Chondrocyte (in vitro differentiated cells): ENCODE data around the gene FARP1. TPM values are rescaled to one million over a fixed set of nuclear protein-coding genes. Genes with fewer than 3 reads are reported as not detected.

Experiments
- DNase-seq: peaks from one replicate; pipeline ENCODE4 v3.0.0; 2021; ENCODE audit warnings: mixed read lengths, low spot score
- H3K27ac Mint-ChIP-seq: one replicate; pipeline ENCODE4 v1.8.0; 2021; ENCODE audit warnings: mild to moderate bottlenecking, moderate library complexity, mixed read lengths; ENCODE audit not compliant: unreplicated experiment
- H3K27me3 Mint-ChIP-seq: 2 replicates; pipeline ENCODE4 v1.8.0; 2021; ENCODE audit warnings: low read depth, mixed read lengths
- H3K36me3 Mint-ChIP-seq: 2 replicates; pipeline ENCODE4 v1.8.0; 2021; ENCODE audit warnings: low read depth, mixed read lengths
- H3K4me1 Mint-ChIP-seq: 2 replicates; pipeline ENCODE4 v1.8.0; 2021; ENCODE audit warnings: low read depth, mild to moderate bottlenecking, mixed read lengths
- H3K4me3 Mint-ChIP-seq: one replicate; pipeline ENCODE4 v1.8.0; 2021; ENCODE audit warnings: mild to moderate bottlenecking, moderate library complexity, mixed read lengths; ENCODE audit not compliant: unreplicated experiment
- H3K9me3 Mint-ChIP-seq: 2 replicates; pipeline ENCODE4 v1.8.0; 2021; ENCODE audit warnings: low read depth, mixed read lengths
- total RNA-seq: library from RNA; stranded (reverse); gene quantifications from 3 replicates; pipeline ENCODE4 v1.2.1, GENCODE V29; 2021
- TF ChIP-seq, protein P1 (sequence below): fragments of 200-600 bp; sonication (generic); IDR thresholded peaks from 2 replicates; pipeline ENCODE4 v1.5.0; 2021; ENCODE audit warnings: antibody characterized with exemption, mild to moderate bottlenecking, moderate library complexity

Gene FARP1
- total RNA-seq, 1 donor from 2014 or later: 331 TPM

DNA sequence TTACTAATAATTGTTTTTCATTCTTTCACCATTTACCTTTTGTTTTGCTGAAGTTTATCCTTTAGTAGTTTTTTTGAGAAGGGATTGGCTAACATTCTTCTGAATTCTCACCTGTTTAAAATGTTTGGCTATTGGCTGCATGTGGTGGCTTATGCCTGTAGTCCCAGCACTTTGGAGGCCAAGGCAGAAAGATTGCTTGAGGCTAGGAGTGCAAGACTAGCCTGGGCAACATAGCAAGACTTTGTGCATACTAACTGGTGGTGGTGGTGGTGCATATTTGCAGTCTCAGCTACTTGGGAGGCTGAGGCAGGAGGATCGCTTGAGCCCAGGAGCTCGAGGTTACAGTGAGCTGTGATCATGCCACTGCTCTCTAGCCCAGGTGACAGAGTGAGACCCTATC, 61.7 kb downstream of the FARP1 start:
- no peaks in the 10 kb centered on the region for H3K27me3 Mint-ChIP-seq
- peaks cover 92% of the 10 kb centered on the region for H3K4me1 Mint-ChIP-seq
- no peak overlapping the region for H3K4me3 Mint-ChIP-seq
- peaks cover 15% of the 10 kb centered on the region for H3K36me3 Mint-ChIP-seq
- H3K27ac Mint-ChIP-seq: peak overlapping the region; percentile 86
- no peak for DNase-seq
- peaks cover 15% of the 10 kb centered on the region for H3K9me3 Mint-ChIP-seq
- TF ChIP-seq, protein P1, sequence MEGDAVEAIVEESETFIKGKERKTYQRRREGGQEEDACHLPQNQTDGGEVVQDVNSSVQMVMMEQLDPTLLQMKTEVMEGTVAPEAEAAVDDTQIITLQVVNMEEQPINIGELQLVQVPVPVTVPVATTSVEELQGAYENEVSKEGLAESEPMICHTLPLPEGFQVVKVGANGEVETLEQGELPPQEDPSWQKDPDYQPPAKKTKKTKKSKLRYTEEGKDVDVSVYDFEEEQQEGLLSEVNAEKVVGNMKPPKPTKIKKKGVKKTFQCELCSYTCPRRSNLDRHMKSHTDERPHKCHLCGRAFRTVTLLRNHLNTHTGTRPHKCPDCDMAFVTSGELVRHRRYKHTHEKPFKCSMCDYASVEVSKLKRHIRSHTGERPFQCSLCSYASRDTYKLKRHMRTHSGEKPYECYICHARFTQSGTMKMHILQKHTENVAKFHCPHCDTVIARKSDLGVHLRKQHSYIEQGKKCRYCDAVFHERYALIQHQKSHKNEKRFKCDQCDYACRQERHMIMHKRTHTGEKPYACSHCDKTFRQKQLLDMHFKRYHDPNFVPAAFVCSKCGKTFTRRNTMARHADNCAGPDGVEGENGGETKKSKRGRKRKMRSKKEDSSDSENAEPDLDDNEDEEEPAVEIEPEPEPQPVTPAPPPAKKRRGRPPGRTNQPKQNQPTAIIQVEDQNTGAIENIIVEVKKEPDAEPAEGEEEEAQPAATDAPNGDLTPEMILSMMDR: no peak

- peaks cover 90% of the 10 kb centered on the region for H3K4me1 Mint-ChIP-seq
- no peaks in the 10 kb centered on the region for H3K27me3 Mint-ChIP-seq
- peaks cover 17% of the 10 kb centered on the region for H3K36me3 Mint-ChIP-seq
- DNase-seq: no peak
- TF ChIP-seq, protein P1: no peak
- peaks cover 18% of the 10 kb centered on the region for H3K9me3 Mint-ChIP-seq
- H3K4me3 Mint-ChIP-seq: peak overlapping the region; percentile 53
- peak overlapping the region; percentile 98 for H3K27ac Mint-ChIP-seq
These were observed 64.1 kb downstream of the FARP1 start for GRCh38 chr13:98206946-98207345.

GRCh38 chr13:98207416-98207815, 64.5 kb downstream of the FARP1 start:
- H3K4me3 Mint-ChIP-seq: peak overlapping the region; percentile 53
- no peak for DNase-seq
- H3K36me3 Mint-ChIP-seq: peaks cover 15% of the 10 kb centered on the region
- H3K27ac Mint-ChIP-seq: peak overlapping the region; percentile 98
- peaks cover 18% of the 10 kb centered on the region for H3K9me3 Mint-ChIP-seq
- TF ChIP-seq, protein P1: no peak
- H3K4me1 Mint-ChIP-seq: peaks cover 89% of the 10 kb centered on the region
- H3K27me3 Mint-ChIP-seq: no peaks in the 10 kb centered on the region

- no peak for DNase-seq
- H3K9me3 Mint-ChIP-seq: peaks cover 18% of the 10 kb centered on the region
- TF ChIP-seq, protein P1: no peak
- H3K4me3 Mint-ChIP-seq: no peak overlapping the region
- H3K27me3 Mint-ChIP-seq: no peaks in the 10 kb centered on the region
- H3K36me3 Mint-ChIP-seq: peaks cover 15% of the 10 kb centered on the region
- peak overlapping the region; percentile 98 for H3K27ac Mint-ChIP-seq
- H3K4me1 Mint-ChIP-seq: peaks cover 87% of the 10 kb centered on the region
These were observed 65.7 kb downstream of the FARP1 start for GRCh38 chr13:98208606-98209005.

- Mint-ChIP-seq H3K27ac (no peak overlapping the region), H3K36me3 (peaks cover 14% of the 10 kb centered on the region), H3K27me3 (no peaks in the 10 kb centered on the region), H3K9me3 (peaks cover 3% of the 10 kb centered on the region), H3K4me3 (no peak overlapping the region), H3K4me1 (peaks cover 90% of the 10 kb centered on the region)
- TF ChIP-seq, protein P1: no peak
- no peak for DNase-seq
These were observed 69.9 kb downstream of the FARP1 start for GRCh38 chr13:98212763-98213162.
